ENCODE results near the gene AGPAT3. TPM values are rescaled to one million over a fixed set of nuclear protein-coding genes. Genes with fewer than 3 reads are reported as not detected.

Gene AGPAT3
- total and polyA plus RNA-seq, 10 of the 15 experiments (the other 5 are each of a cell fraction or from before 2014, with no cell fraction given) = 1.2 to 110 (median 30.8) TPM

- SMC1A ChIA-PET (ENCODE audit: uncharacterized antibody, unreplicated experiment) = no interaction called here
- RAD21 ChIA-PET (ENCODE audit: unreplicated experiment) = no interaction called here
- in situ Hi-C loops (cut with MboI) (no loop called here), intact Hi-C loops (cut with micrococcal nuclease; ENCODE audit: unreplicated experiment) (no loop called here)
- no peak overlapping the region for H3K4me3 ChIP-seq
- no TSS peak for BruUV-seq (replicated peaks)
- no peaks in the 10 kb centered on the region for H3K79me2 ChIP-seq (ENCODE audit: control insufficient read depth, insufficient read depth, low read length)
- H3K9ac ChIP-seq (ENCODE audit: control insufficient read depth, insufficient read depth, low read length) = no peak overlapping the region
- CTCF ChIA-PET = no interaction called here
- POLR2A ChIA-PET = no interaction called here
- TF ChIP-seq RBBP5 (conservative IDR thresholded peaks at IDR 0.05) (no peak), EED (IDR thresholded peaks at IDR 0.05; ENCODE audit: low read depth) (no peak), IRF4 (IDR thresholded peaks at IDR 0.05; ENCODE audit: low read depth, low read length) (no peak), NBN (IDR thresholded peaks at IDR 0.05) (no peak), ZBTB33 (IDR thresholded peaks at IDR 0.05) (no peak), RAD51 (IDR thresholded peaks at IDR 0.05) (no peak), CBX3 (IDR thresholded peaks at IDR 0.05; ENCODE audit: borderline replicate concordance, low read depth) (no peak)
- H2AFZ ChIP-seq (ENCODE audit: control insufficient read depth, low read depth, low read length) = no peak overlapping the region
- H3K9me3 ChIP-seq (replicated peaks; ENCODE audit: control insufficient read depth, insufficient read depth, low read length) = no peaks in the 10 kb centered on the region
- H3K4me1 ChIP-seq (ENCODE audit: control insufficient read depth, insufficient read depth, low read length) = no peaks in the 10 kb centered on the region
- peaks cover 0 to 1% of the 10 kb centered on the region in 2 experiments; a peak in 1 of 4 replicates for H3K27me3 ChIP-seq (replicated peaks in 1 of 2; ENCODE audit: control insufficient read depth in 2 of 2, insufficient read depth in 2 of 2, low read length in 1 of 2)
- FAIRE-seq = no peak
- no peak overlapping the region for H3K27ac ChIP-seq (ENCODE audit: control insufficient read depth, insufficient read depth)
- H3K36me3 ChIP-seq (ENCODE audit: control insufficient read depth in 2 of 2, insufficient read depth in 2 of 2, low read length in 1 of 2) = no peaks in the 10 kb centered on the region
- no peak for DNase-seq (ENCODE audit: low read depth, low spot score)
- no peaks in the 10 kb centered on the region for H4K20me1 ChIP-seq (ENCODE audit: control insufficient read depth, insufficient read depth)
- 62% methylated on average over 6 of the region's 7 CpGs for WGBS (ENCODE audit: insufficient coverage, insufficient replicate concordance, low lambda C conversion rate, missing lambda C conversion rate)
- no peak overlapping the region for H3K4me2 ChIP-seq (ENCODE audit: control insufficient read depth, insufficient read depth)
- ATAC-seq = no peak
Measured at GRCh38 chr21:43989401-43989800, 124.4 kb downstream of the AGPAT3 start.

GRCh38 chr21:43991447-43991991, 126.5 kb downstream of the AGPAT3 start:
- no TSS peak for BruUV-seq (replicated peaks)
- POLR2A ChIA-PET = no interaction called here
- in situ Hi-C loops (cut with MboI) = no loop called here

More at GRCh38 chr21:43991447-43991991, 126.5 kb downstream of the AGPAT3 start:
- no peak overlapping the region for H3K4me2 ChIP-seq (ENCODE audit: control insufficient read depth, insufficient read depth)
- TF ChIP-seq TBL1XR1 (IDR thresholded peaks at IDR 0.05; ENCODE audit: low read depth, low read length) (no peak), SUZ12 (IDR thresholded peaks at IDR 0.05; ENCODE audit: unreplicated experiment) (no peak), MLLT1 (IDR thresholded peaks at IDR 0.05) (no peak), POU2F2 (IDR thresholded peaks at IDR 0.05; ENCODE audit: borderline replicate concordance, low read depth, low read length) (no peak), TCF3 (IDR thresholded peaks at IDR 0.05; ENCODE audit: borderline replicate concordance, insufficient read depth, low read depth, low read length) (no peak), ZNF622 (IDR thresholded peaks at IDR 0.05) (no peak), GATAD2B (conservative IDR thresholded peaks at IDR 0.05; ENCODE audit: low read depth) (no peak), ETV6 (conservative IDR thresholded peaks at IDR 0.05 in 1 of 2, IDR thresholded peaks at IDR 0.05 in 1 of 2; ENCODE audit: borderline replicate concordance in 1 of 2, low read depth in 1 of 2) (no peak), STAT1 (conservative IDR thresholded peaks at IDR 0.05) (no peak)
- ChIA-PET SMC1A (ENCODE audit: uncharacterized antibody, unreplicated experiment) (no interaction called here), CTCF (no interaction called here), RAD21 (ENCODE audit: unreplicated experiment) (no interaction called here)
- no peaks in the 10 kb centered on the region for H3K4me1 ChIP-seq (ENCODE audit: control insufficient read depth, insufficient read depth, low read length)
- H2AFZ ChIP-seq (ENCODE audit: control insufficient read depth, low read depth, low read length) = no peak overlapping the region
- no peak overlapping the region for H3K4me3 ChIP-seq
- H4K20me1 ChIP-seq (ENCODE audit: control insufficient read depth, insufficient read depth) = peaks cover 2% of the 10 kb centered on the region; the same call in 1 of the 2 replicates
- peaks cover 0 to 1% of the 10 kb centered on the region in 2 experiments; a peak in 1 of 4 replicates for H3K27me3 ChIP-seq (replicated peaks in 1 of 2; ENCODE audit: control insufficient read depth in 2 of 2, insufficient read depth in 2 of 2, low read length in 1 of 2)
- FAIRE-seq (no peak), DNase-seq (ENCODE audit: low read depth, low spot score) (no peak), ATAC-seq (no peak)
- no peak overlapping the region for H3K9ac ChIP-seq (ENCODE audit: control insufficient read depth, insufficient read depth, low read length)
- H3K9me3 ChIP-seq (replicated peaks; ENCODE audit: control insufficient read depth, insufficient read depth, low read length) = no peaks in the 10 kb centered on the region; the same call in 2 of the 3 replicates
- H3K36me3 ChIP-seq (ENCODE audit: control insufficient read depth in 2 of 2, insufficient read depth in 2 of 2, low read length in 1 of 2) = no peaks in the 10 kb centered on the region
- 72% methylated on average over 33 of the region's 33 CpGs for WGBS (ENCODE audit: insufficient coverage, insufficient replicate concordance, low lambda C conversion rate, missing lambda C conversion rate)
- no peak overlapping the region for H3K27ac ChIP-seq (ENCODE audit: control insufficient read depth, insufficient read depth)
- H3K79me2 ChIP-seq (ENCODE audit: control insufficient read depth, insufficient read depth, low read length) = no peaks in the 10 kb centered on the region
- intact Hi-C loops (cut with micrococcal nuclease; ENCODE audit: unreplicated experiment) = no loop called here
